Right ventricle myocardium superior (tissue), 1 donor: ENCODE data around the gene EEF1AKMT2. TPM values are rescaled to one million over a fixed set of nuclear protein-coding genes. Genes with fewer than 3 reads are reported as not detected.

Experiments
- ATAC-seq: fragments of 200-7000 bp; cut with Tn5 transposase; one replicate; pipeline ENCODE4 v1.9.1; 2020; ENCODE audit warnings: mild to moderate bottlenecking; ENCODE audit not compliant: poor library complexity
- DNase-seq: peaks from one replicate; pipeline ENCODE4 v3.0.0-alpha.2; 2020
- intact Hi-C: fragments of 100-400 bp; cut with DNase I; formaldehyde crosslinking; loops from one replicate; pipeline ENCODE4 v1.11.2; 2022
- total RNA-seq: library from RNA; stranded (reverse); fragmentation: NEBNext Ultra II Directional; extraction: Animal tissue kit (Norgen Biotek cat#: 25700); gene quantifications from one replicate; pipeline ENCODE4 v1.2.1, GENCODE V29; 2021
- donor health status: DM: no; HTN: yes; CAD: no; lungs with severe emphysema.

The EEF1AKMT2 gene
- total RNA-seq, 1 donor from 2014 or later = 11.9 TPM

- ATAC-seq (peak; percentile 66), DNase-seq (peak; percentile 89)
- intact Hi-C loops = loop anchor here (5.0 kb wide), 1 partner anchor 94 kb away; no protein-coding TSS in a partner anchor
Measured at GRCh38 chr10:124741281-124741921, 50.3 kb downstream of the EEF1AKMT2 start.

DNA sequence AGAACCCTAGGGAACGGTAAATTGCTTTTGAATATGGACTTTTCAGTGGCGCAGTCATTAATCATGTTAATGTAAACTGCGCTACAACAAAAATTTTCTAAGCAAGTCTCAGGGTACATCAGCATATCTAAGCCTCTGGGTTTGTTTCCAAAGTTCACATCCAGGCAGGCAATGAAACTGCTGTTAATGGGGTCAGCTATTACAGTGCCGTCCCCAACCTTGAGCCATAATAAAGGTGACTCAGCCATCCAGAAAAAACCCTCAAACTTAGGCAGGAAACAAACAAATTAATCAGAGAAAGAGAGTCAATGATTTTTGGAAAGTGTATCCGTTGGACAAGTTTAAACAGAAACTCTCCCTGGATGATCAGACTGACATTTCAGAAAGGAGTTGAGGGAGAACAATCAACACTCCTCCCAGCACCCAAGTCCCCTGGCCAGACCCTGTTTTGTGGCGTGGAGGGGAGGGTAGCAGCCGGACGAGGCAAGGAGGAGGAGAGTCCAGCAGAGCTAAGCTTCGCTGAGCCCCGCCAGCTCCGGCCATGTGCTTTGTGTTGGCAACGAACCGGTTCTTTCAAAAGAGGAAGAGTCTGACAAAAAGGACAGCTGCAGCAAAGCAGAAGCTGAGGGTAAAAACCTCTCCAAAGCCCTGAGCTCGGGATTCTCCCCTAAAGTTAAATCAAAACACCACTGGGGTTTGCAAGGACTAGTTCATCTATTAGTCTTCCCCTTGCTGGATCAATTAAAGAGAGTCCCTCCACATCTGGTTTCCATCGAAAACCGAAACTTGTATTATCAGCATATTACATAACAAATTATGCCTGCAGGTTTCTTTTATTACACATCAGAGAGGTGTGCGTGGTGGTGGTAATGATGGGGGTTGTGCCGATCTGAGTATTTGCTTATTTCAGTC is 51.1 kb downstream of the EEF1AKMT2 start:
- DNase-seq (peak; percentile 83), ATAC-seq (peak; percentile 16)
- intact Hi-C loops = loop anchor here (5.0 kb wide), 1 partner anchor 93 kb away; no protein-coding TSS in a partner anchor

- ATAC-seq (no peak), DNase-seq (no peak)
- intact Hi-C loops = loop anchor here (5.0 to 10.0 kb wide), 3 partner anchors 55 to 108 kb away; no protein-coding TSS in a partner anchor
Measured at GRCh38 chr10:124739986-124740368, 51.7 kb downstream of the EEF1AKMT2 start.

DNA sequence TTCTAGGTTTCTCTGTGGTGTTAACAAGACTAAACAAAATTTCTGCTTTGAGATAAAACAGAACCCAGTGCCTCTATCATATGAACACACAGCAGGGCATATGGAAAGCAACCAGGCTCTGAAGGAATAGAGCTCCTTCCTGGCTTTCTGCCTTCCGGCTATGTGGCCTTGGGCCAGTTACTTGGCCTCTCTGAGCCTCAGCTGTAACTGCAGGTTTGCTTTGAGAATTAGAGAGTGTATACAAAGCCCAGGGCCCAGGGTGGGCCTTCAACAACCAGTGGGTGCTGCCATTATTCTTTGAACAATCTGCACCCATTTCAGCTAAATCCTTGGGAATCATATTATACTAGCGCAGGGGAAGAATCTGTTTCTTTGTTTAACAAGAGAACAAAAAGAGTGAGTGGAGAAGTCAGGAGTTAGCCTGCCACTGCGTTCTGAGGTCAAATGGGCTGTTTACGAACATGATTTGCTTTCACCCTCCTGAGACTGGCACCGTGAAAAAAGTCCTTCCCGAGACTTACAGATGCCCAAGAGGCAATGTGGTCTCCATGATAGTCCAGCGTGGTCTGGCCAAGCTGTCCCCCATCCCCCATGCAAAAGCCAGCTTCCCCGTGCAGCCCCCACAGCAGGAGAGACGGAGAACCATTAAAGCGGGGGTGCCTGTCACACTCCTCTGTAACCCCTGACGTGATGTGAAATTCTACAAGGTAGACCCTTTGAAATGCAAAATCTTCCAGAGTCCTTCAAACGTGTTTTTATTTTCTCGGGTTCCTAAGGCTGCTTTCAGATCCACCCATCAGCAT is 52.4 kb downstream of the EEF1AKMT2 start:
- ATAC-seq (no peak), DNase-seq (no peak)
- intact Hi-C loops = loop anchor here (5.0 to 10.0 kb wide), 2 partner anchors 55 to 107 kb away; no protein-coding TSS in a partner anchor

- intact Hi-C loops = loop anchor here (5.0 to 10.0 kb wide), 2 partner anchors 54 to 106 kb away; no protein-coding TSS in a partner anchor
- DNase-seq (no peak), ATAC-seq (no peak)
Measured at GRCh38 chr10:124738441-124738840, 53.2 kb downstream of the EEF1AKMT2 start.

GRCh38 chr10:124737708-124738107 is 54.0 kb downstream of the EEF1AKMT2 start:
- intact Hi-C loops = loop anchor here (5.0 to 10.0 kb wide), 2 partner anchors 53 to 105 kb away; no protein-coding TSS in a partner anchor
- no peak for ATAC-seq
- no peak for DNase-seq

- DNase-seq (no peak), ATAC-seq (no peak)
- intact Hi-C loops = loop anchor here (5.0 to 10.0 kb wide), 2 partner anchors 52 to 105 kb away; no protein-coding TSS in a partner anchor
Measured at GRCh38 chr10:124737221-124737620, 54.5 kb downstream of the EEF1AKMT2 start.

DNA sequence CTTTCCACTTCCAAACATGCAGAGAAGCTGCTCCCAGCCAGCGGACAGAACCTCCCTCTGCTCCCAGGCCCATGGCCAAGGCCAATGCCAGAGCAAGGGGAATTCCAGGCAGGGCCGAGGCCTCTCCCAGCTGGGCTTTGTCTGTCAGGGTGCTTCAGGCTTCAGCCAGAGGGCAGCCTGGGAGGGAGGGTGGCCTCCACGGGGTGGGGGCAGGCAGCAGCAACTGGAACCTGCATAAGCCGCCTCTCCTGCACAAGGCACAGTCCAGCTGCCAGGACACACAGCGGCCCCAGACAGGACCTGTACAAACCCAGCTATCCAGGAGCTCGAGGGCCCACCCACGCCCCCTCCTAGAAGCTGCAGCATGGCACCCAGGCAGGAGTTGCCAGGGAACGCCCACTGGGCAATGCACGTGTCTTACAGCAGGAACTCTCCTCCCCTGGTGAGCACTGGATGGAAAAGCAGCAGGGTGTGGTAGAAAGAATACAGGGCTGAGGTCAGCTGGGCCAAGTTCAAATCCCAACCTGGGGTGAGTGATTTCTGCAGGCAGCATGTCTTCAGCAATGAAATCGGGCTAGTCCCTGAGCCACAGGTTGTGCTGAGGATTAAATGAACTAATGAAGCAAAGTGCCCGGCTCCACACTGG is 55.1 kb downstream of the EEF1AKMT2 start:
- peak; percentile 82 for ATAC-seq
- DNase-seq = peak; percentile 89
- intact Hi-C loops = loop anchor here (5.0 to 10.0 kb wide), 2 partner anchors 52 to 104 kb away; no protein-coding TSS in a partner anchor

DNA sequence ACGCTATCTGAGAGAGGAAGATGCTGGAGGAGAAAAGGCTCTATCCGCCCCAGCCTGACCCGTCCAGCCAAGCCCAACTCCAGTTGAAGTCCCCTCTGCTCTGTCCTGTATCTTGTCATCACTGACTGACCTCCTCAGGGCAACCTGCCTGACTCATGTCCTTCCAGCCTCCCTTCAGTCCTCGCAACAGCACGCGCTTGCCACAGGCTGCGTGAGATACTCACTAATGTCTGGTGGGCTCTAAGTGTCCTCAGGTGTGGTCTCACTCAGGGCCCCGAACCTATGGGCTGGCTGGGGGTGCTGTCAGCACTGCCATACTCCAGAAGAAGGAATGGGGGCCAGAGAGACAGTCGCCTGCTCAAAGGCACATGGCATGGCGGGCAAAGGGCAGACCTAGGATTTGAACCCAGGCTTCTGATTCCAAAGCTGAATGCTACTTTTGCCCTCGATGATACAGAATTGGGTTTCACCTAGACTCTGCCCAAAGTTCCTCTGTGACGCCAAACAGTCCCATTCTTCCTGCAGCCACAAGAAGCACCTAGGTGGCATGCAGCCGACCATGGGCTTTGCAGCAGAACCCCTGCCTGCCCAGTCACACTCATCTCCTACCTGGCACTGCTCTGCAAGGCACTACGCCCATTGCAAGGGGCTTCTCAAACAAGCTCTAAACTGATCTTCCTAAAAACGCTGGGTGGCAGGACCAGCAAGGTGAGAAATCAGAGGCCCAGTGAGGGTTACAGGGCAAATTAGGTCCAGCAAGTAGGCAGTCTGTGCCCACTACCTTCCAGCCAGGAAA is 56.0 kb downstream of the EEF1AKMT2 start:
- DNase-seq = no peak
- intact Hi-C loops = loop anchor here (5.0 to 10.0 kb wide), 2 partner anchors 51 to 103 kb away; no protein-coding TSS in a partner anchor
- ATAC-seq = no peak

GRCh38 chr10:124734311-124735166 is 57.1 kb downstream of the EEF1AKMT2 start:
- ATAC-seq = no peak
- DNase-seq = no peak
- intact Hi-C loops = loop anchor here (5.0 to 10.0 kb wide), 2 partner anchors 50 to 102 kb away; no protein-coding TSS in a partner anchor

DNA sequence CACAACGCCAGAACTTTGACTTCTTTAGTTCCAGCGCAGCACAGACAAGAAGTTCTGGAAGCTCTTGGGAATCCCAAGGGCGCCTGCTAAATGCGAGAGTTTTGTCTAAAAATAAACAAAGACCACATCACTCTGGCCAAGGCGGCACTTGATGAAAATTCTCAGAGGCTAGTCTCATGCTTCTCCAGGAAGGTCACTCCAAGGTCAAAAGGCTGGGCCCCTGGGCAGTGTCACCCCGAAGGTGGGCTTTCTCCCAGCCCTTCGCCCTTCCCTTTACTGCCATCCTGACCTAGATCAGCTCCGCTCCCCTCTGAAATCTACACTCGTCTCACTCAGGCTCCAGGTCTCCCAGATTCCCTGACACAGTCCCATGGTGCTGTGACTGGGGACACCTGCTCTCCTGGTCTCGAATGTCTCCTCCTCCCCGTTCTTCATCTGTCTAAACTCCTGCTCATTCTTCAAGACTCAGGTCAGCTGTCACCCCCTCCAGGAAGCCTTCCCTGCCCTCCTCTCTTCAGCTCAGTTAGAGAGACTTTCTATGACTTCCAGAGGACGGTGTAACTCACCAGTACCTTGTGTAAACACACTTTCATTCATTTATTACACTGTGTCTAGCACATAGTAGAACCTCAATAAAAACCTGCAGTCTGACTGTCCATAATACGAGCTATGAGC is 58.0 kb downstream of the EEF1AKMT2 start:
- ATAC-seq = peak; percentile 3
- intact Hi-C loops = loop anchor here (10.0 kb wide), 1 partner anchor 49 kb away; no protein-coding TSS in a partner anchor
- DNase-seq = no peak

DNA sequence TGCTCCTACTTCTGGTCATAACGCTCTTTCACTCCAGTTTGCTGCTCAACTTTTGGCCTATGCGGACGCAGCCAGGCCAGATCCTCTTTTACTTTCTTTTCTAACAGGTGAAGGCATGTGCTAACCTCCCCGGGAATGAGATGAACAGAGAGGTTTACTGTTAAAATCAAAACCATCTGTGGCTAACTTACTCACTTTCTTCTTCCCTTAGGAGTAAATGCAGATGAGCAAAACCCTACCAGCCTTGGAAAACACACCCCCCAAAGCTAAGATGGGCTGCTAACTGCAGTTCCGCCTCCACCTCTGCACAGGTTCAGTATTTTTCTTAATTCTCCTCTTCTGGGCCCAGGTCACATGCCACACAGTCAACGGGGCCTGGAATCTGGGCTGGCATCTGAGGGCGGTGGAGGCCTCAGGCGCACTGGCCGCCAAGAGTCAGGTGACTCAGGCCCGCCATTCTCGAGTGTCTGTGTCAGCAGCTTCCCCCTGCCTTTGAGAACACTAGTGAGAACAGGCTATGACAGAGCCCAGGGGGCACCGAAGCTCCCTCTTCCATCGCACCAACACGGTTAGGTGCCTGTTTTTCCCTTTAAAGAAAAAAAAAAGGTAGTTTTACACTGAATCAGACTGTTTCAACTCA is 58.6 kb downstream of the EEF1AKMT2 start:
- DNase-seq = peak; percentile 72
- intact Hi-C loops = loop anchor here (10.0 kb wide), 1 partner anchor 48 kb away; no protein-coding TSS in a partner anchor
- peak; percentile 59 for ATAC-seq

DNA sequence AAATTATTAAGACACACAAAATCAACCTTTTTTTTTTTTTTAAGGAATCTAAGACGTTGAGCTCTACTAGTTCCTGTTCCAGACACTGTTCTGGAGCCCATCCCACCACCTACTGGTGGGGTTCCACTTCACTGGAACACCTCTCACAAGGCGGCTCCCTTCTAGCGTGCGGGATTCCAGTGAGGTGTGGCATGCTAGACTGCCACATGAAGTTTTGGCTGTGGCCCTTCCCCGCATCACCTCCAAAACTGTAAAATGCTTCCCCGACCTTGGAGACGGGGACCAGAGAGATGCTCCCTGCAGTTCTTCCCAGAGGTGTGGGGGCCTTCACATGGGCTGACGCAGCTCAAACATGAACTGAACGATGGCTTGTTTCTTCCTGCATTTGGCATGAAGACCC is 60.1 kb downstream of the EEF1AKMT2 start:
- DNase-seq (no peak), ATAC-seq (no peak)
- intact Hi-C loops = loop anchor here (10.0 kb wide), 1 partner anchor 47 kb away; no protein-coding TSS in a partner anchor

GRCh38 chr10:124730790-124731189 is 60.9 kb downstream of the EEF1AKMT2 start:
- no peak for DNase-seq
- intact Hi-C loops = loop anchor here (10.0 kb wide), 1 partner anchor 46 kb away; no protein-coding TSS in a partner anchor
- ATAC-seq = no peak
